Small intestine (tissue), 7 donors: ENCODE data around the gene GATD1. TPM values are rescaled to one million over a fixed set of nuclear protein-coding genes. Genes with fewer than 3 reads are reported as not detected.

Source experiments
- DNase-seq, 2 donors: peaks; one replicate each; pipeline versions ENCODE4 v3.0.0 to v3.0.0-alpha.2; 2013
- FAIRE-seq: peaks from 2 replicates; lab custom pipeline; 2012; peaks lifted over from hg19 to GRCh38; lab: Jason Lieb, UNC
- H3K27ac ChIP-seq, 3 donors: one replicate each; pipeline ENCODE4 v1.5.1; 2013; ENCODE audit warnings: low read length in 2 of 3, mild to moderate bottlenecking in 2 of 3, control low read depth in 1 of 3, inconsistent platforms in 1 of 3, low read depth in 1 of 3, moderate library complexity in 1 of 3
- H3K27me3 ChIP-seq, 3 donors: one replicate each; pipeline ENCODE4 v1.6.1; 2013; ENCODE audit warnings: low read length in 3 of 3, inconsistent platforms in 1 of 3; ENCODE audit not compliant: control insufficient read depth in 3 of 3, insufficient read depth in 3 of 3
- H3K36me3 ChIP-seq, 3 donors: one replicate each; pipeline ENCODE4 v1.6.1; 2013; ENCODE audit warnings: low read length in 3 of 3, inconsistent platforms in 1 of 3, low read depth in 1 of 3, mild to moderate bottlenecking in 1 of 3, moderate library complexity in 1 of 3; ENCODE audit not compliant: control insufficient read depth in 3 of 3, insufficient read depth in 2 of 3
- H3K4me1 ChIP-seq, 3 donors: one replicate each; pipeline ENCODE4 v1.6.1; 2013; ENCODE audit warnings: low read length in 2 of 3, inconsistent platforms in 1 of 3, low read depth in 1 of 3, mild to moderate bottlenecking in 1 of 3, moderate library complexity in 1 of 3; ENCODE audit not compliant: control insufficient read depth in 3 of 3, insufficient read depth in 2 of 3
- H3K4me3 ChIP-seq, 3 donors: one replicate each; pipeline ENCODE4 v1.5.1; 2013; ENCODE audit warnings: low read length in 3 of 3, control low read depth in 1 of 3, inconsistent platforms in 1 of 3, low read depth in 1 of 3, mild to moderate bottlenecking in 1 of 3, moderate library complexity in 1 of 3
- H3K9me3 ChIP-seq, 2 donors: one replicate each; pipeline ENCODE4 v1.6.1; 2013; ENCODE audit warnings: low read depth in 1 of 2, low read length in 1 of 2; ENCODE audit not compliant: control insufficient read depth in 2 of 2, insufficient read depth in 1 of 2
- WGBS, 3 donors: extraction: QIAGEN DNeasy Blood & Tissue Kit; methylation state at CpG; one replicate each; pipeline ENCODE4 v1.1.7; 2013; 5-methylcytosine and 5-hydroxymethylcytosine counted together
- polyA plus RNA-seq, 4 donors: library from polyadenylated mRNA; stranded (reverse) in 3 of 4; unstranded in 1 of 4; fragments of 200-250 nt in 3 of 4; fragments of 120-200 nt in 1 of 4; gene quantifications; one replicate each; pipeline versions ENCODE4 v1.2.1 to v1.2.3, GENCODE V29; 2013
- donor health status: healthy with polysubstance abuse.
- donor health status: control.
- donor health status: control.
- donor health status: Bipolar disorder and iron deficiency.
- donor health status: healthy.

GATD1 gene
- polyA plus RNA-seq, 4 donors, result 12.2 to 55.6 (median 29.8) TPM

DNA sequence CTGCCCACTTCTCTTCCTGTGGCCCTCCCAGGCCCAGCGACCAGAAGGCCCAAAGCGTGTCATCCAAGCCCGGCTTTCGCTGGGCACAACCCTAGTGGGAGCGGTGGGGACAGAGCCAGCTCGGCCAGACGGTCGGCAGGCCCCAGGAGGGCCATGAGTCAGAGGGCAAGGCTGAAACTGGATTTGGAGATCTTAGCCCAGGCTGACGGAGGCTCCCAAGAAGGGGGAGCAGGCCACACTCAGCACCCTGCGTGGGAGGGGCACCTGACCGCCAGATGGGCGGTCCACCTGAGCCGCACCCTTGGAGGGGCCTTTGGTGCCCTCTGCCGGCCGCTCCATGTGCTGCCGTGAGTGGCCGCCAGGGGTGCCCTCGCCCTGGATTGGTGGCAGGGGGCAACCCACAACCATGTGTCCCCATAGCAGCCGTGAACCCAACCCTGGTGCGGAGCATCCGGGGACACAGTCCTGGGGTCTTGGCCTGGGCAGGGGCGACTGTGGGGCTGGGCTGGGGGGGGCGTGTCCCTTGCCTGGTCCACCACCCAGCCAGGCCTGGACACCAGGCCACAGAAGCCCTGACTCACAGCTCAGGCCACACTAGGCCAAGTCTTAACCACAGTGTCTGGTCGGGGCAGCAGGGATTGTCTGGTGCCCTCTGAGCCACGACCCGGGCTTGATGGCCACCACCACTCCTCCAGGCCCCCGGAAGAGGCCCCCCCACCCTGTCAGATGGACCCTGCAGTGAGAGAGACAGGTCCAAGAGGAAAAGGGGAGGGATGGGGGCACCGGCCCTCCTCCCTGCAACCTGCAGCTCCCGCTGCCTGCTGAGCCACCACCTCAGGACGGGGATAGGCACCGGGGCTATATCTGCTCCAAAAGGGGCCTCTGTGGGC is 49.2 kb downstream of the GATD1 start:
- Histone ChIP-seq H3K36me3 (peaks cover 2 to 46% (median 13%) of the 10 kb centered on the region in 3 donors), H3K4me3 (no peak overlapping the region), H3K27ac (peak overlapping the region in 2 of 3 donors; percentile 45 to 79), H3K4me1 (peaks cover 0 to 45% (median 3%) of the 10 kb centered on the region in 3 donors), H3K27me3 (peaks cover 0 to 15% (median 0%) of the 10 kb centered on the region in 3 donors), H3K9me3 (no peaks in the 10 kb centered on the region)
- WGBS, 3 donors, result 25 to 33% (median 27%) methylated on average over 28 to 31 of the region's 31 CpGs
- no peak for FAIRE-seq
- DNase-seq, result peak; percentile 83 to 91

DNA sequence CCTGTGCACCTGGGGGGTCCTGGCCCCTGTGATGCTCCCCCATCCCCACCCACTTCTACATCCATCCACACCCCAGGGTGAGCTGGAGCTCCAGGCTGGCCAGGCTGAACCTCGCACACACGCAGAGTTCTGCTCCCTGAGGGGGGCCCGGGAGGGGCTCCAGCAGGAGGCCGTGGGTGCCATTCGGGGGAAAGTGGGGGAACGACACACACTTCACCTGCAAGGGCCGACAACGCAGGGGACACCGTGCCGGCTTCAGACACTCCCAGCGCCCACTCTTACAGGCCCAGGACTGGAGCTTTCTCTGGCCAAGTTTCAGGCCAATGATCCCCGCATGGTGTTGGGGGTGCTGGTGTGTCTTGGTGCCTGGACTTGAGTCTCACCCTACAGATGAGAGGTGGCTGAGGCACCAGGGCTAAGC is 50.0 kb downstream of the GATD1 start:
- peaks cover 0 to 16% (median 0%) of the 10 kb centered on the region in 3 donors for H3K27me3 ChIP-seq
- peaks cover 0 to 47% (median 3%) of the 10 kb centered on the region in 3 donors for H3K4me1 ChIP-seq
- H3K36me3 ChIP-seq, result peaks cover 2 to 52% (median 13%) of the 10 kb centered on the region in 3 donors
- WGBS, 3 donors, result 82 to 89% (median 83%) methylated on average over 12 of the region's 12 CpGs
- FAIRE-seq (no peak), DNase-seq (no peak)
- H3K9me3 ChIP-seq, result no peaks in the 10 kb centered on the region
- peak overlapping the region; percentile 45 to 79 (median 56) for H3K27ac ChIP-seq
- no peak overlapping the region for H3K4me3 ChIP-seq

DNA sequence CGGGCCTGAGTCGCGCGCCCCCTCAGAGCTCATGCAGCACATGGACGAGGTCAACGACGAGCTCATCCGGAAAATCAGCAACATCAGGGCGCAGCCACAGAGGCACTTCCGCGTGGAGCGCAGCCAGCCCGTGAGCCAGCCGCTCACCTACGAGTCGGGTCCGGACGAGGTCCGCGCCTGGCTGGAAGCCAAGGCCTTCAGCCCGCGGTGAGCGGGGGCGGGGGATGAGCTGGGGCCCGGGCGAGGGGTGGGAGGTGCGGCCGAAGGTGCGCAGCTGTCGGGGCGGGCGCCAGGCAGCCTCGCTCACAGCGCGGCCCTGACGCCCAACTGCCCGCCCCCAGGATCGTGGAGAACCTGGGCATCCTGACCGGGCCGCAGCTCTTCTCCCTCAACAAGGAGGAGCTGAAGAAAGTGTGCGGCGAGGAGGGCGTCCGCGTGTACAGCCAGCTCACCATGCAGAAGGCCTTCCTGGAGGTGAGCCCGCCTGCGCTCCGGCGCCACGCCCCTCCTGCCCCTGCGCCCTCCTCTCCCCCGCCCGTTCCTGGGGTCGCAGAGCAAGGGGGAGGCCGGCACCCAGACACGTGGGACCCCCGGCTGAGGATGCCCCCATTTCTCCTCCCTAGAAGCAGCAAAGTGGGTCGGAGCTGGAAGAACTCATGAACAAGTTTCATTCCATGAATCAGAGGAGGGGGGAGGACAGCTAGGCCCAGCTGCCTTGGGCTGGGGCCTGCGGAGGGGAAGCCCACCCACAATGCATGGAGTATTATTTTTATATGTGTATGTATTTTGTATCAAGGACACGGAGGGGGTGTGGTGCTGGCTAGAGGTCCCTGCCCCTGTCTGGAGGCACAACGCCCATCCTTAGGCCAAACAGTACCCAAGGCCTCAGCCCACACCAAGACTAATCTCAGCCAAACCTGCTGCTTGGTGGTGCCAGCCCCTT is 50.7 kb downstream of the GATD1 start:
- no peaks in the 10 kb centered on the region for H3K9me3 ChIP-seq
- FAIRE-seq (no peak), DNase-seq (peak; percentile 88 to 94)
- 5 to 11% (median 8%) methylated on average over 53 to 61 of the region's 61 CpGs for WGBS, 3 donors
- peak overlapping the region; percentile 43 to 79 (median 56) for H3K27ac ChIP-seq
- H3K36me3 ChIP-seq, result peaks cover 2 to 60% (median 13%) of the 10 kb centered on the region in 3 donors
- H3K27me3 ChIP-seq, result peaks cover 0 to 22% (median 0%) of the 10 kb centered on the region in 3 donors
- peaks cover 2 to 55% (median 7%) of the 10 kb centered on the region in 3 donors for H3K4me1 ChIP-seq
- H3K4me3 ChIP-seq, result peak overlapping the region in 1 of 3 donors; percentile 21

DNA sequence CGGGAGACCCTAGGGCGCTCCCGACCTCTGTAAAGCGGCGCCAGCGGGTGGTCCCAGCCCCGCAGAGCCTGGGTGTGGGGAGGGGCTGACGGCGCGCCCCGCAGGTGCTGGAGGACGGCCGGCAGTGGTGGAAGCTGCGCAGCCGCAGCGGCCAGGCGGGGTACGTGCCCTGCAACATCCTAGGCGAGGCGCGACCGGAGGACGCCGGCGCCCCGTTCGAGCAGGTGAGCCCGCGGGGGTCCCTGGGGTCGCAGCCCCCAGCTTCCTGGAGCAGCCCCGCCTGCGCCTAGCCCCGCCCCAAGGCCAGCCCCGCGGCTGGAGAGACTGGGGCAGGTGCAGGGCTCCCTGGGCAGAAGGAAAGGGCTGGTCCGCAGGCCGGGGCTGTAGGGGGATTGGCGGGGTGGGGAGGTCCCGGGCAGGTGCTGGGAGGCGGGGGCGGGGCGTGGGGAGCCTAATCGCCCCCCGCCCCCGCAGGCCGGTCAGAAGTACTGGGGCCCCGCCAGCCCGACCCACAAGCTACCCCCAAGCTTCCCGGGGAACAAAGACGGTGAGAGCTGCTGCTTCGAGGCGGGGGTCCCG is 51.6 kb downstream of the GATD1 start:
- Histone ChIP-seq H3K36me3 (peaks cover 2 to 68% (median 18%) of the 10 kb centered on the region in 3 donors), H3K27me3 (peaks cover 0 to 29% (median 0%) of the 10 kb centered on the region in 3 donors), H3K4me3 (peak overlapping the region in 1 of 3 donors; percentile 21), H3K27ac (peak overlapping the region; percentile 22 to 79 (median 28)), H3K9me3 (no peaks in the 10 kb centered on the region), H3K4me1 (peaks cover 7 to 63% (median 15%) of the 10 kb centered on the region in 3 donors)
- WGBS, 3 donors, result 4 to 9% (median 6%) methylated on average over 21 to 53 of the region's 53 CpGs
- DNase-seq, result peak in 1 of 2 donors; percentile 45
- no peak for FAIRE-seq

DNA sequence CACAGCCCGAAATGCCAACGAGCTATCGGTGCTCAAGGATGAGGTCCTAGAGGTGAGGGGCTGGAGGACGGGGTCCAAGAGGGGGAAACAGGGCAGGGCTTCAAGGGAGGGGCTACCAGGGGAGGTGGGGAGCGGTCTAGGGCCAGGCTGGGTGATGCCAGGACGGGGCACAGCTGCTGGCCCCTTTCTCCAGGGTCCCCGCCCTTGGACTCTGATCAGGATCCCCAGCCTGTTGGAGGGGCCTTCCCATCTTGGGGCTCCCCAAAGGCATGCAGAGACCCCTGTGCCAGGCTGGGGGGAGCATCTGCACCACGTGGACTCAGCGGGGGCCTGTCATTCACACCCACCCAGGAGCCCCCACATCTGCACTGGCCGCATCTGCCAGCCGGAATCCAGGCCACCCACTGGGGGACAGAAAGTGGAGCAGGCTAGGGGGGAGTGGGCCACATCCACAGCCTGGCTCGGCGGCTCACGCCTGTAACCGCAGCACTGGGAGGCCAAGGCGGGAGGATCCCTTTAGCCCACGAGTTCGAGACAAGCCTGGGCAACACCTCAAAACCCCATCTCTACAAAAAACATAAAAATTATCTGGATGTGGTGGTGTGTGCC is 52.4 kb downstream of the GATD1 start:
- no peak overlapping the region for H3K27ac ChIP-seq
- no peak overlapping the region for H3K4me3 ChIP-seq
- no peak for DNase-seq
- H3K36me3 ChIP-seq, result peaks cover 2 to 76% (median 23%) of the 10 kb centered on the region in 3 donors
- peaks cover 7 to 68% (median 15%) of the 10 kb centered on the region in 3 donors for H3K4me1 ChIP-seq
- H3K27me3 ChIP-seq, result peaks cover 0 to 31% (median 0%) of the 10 kb centered on the region in 3 donors
- 73 to 83% (median 76%) methylated on average over 17 to 18 of the region's 18 CpGs for WGBS, 3 donors
- no peak for FAIRE-seq
- H3K9me3 ChIP-seq, result no peaks in the 10 kb centered on the region

DNA sequence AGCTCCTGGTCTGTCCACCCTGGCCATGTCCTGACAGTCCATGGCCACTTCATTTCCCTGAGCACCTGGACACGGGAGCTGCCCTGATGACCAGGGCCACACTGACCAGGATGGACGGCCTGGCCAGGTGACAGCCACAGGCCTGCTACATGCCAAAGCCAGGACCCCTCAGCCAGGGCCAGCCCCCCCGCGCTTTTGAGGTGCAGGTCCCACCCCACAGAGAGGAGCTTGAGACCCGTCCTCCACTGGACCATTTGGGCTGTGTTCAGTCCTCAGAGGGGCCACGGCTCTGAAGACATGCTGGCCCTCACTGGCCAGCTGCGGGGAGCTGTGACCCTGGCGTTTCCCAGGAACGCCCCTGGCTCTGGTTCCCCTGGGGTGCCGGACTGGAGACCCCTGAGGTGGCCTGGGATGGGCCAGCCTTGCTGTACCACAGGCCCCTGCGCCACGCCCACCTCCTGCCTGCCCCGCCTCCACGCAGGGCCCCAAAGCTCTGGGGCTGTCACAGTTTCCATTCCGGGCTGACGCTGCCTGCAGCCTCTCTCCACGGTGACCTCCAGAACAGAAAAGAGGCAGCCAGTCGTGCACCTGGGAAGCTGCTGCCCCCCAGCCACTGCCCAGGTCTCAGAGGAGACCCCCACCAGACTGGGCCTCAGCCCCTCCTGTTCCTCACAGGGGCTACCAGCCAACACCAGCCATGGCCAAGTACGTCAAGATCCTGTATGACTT is 53.1 kb downstream of the GATD1 start:
- Histone ChIP-seq H3K9me3 (no peaks in the 10 kb centered on the region), H3K36me3 (peaks cover 2 to 83% (median 29%) of the 10 kb centered on the region in 3 donors), H3K27me3 (peaks cover 0 to 31% (median 0%) of the 10 kb centered on the region in 3 donors), H3K4me1 (peaks cover 7 to 62% (median 15%) of the 10 kb centered on the region in 3 donors), H3K27ac (no peak overlapping the region), H3K4me3 (no peak overlapping the region)
- DNase-seq (no peak), FAIRE-seq (no peak)
- WGBS, 3 donors, result 70 to 84% (median 80%) methylated on average over 16 to 19 of the region's 19 CpGs
